Stimulated activated CD8-positive, alpha-beta memory T cell treated with anti-CD3 and anti-CD28 coated beads, Interleukin-12 subunit alpha, Interleukin-12 subunit beta, amount 100 ng/mL, for 4 hours (primary cell): ENCODE measurements around the gene RALGDS.

Experiments used
- DNase-seq: peaks from one replicate; pipeline ENCODE4 v3.0.0-alpha.2; 2020; ENCODE audit warnings: low read depth

Gene RALGDS

GRCh38 chr9:133134388-133135145, 13.5 kb upstream of the RALGDS start:
- DNase-seq = no peak

- peak; percentile 63 for DNase-seq
Observed at GRCh38 chr9:133133681-133134387, 12.8 kb upstream of the RALGDS start.

- DNase-seq = no peak
Observed at GRCh38 chr9:133132174-133132573, 11.1 kb upstream of the RALGDS start.

GRCh38 chr9:133131506-133131905, 10.5 kb upstream of the RALGDS start:
- DNase-seq = no peak

GRCh38 chr9:133130685-133131244, 9.7 kb upstream of the RALGDS start:
- DNase-seq = no peak

- no peak for DNase-seq
Observed at GRCh38 chr9:133129001-133129795, 8.2 kb upstream of the RALGDS start.

GRCh38 chr9:133128152-133128551, 7.1 kb upstream of the RALGDS start:
- no peak for DNase-seq

- no peak for DNase-seq
Observed at GRCh38 chr9:133127340-133127981, 6.4 kb upstream of the RALGDS start.

- DNase-seq = no peak
Observed at GRCh38 chr9:133126697-133127339, 5.8 kb upstream of the RALGDS start.

GRCh38 chr9:133125941-133126696, 5.1 kb upstream of the RALGDS start:
- DNase-seq = no peak

- no peak for DNase-seq
Observed at GRCh38 chr9:133124907-133125275, 3.9 kb upstream of the RALGDS start.

GRCh38 chr9:133124123-133124906, 3.3 kb upstream of the RALGDS start:
- DNase-seq = no peak

- DNase-seq = no peak
Observed at GRCh38 chr9:133122935-133123611, 2.0 kb upstream of the RALGDS start.

- no peak for DNase-seq
Observed at GRCh38 chr9:133122605-133122934, 1.5 kb upstream of the RALGDS start.

- no peak for DNase-seq
Observed at GRCh38 chr9:133121915-133122550, 993 bp upstream of the RALGDS start.

- no peak for DNase-seq
Observed at GRCh38 chr9:133120501-133121197, 391 bp downstream of the RALGDS start.

GRCh38 chr9:133119846-133120500, 1.1 kb downstream of the RALGDS start:
- no peak for DNase-seq
